ENCODE data around the gene ADAMTSL2. TPM values are rescaled to one million over a fixed set of nuclear protein-coding genes. Genes with fewer than 3 reads are reported as not detected.
A peak's percentile ranks its signal among the peaks of the same experiment; 100 is the strongest.

The ADAMTSL2 gene
- total RNA-seq, 4 donors from 2014 or later = 0.64 to 2.4 (median 1.5) TPM

- H3K27me3 ChIP-seq = no peaks in the 10 kb centered on the region
- WGBS, 2 donors (ENCODE audit: low coverage in 1 of 2) = 67% methylated on average over 14 of the region's 14 CpGs; no CpG with 5 or more reads in 1 of the 2 donors
- TF ChIP-seq POLR2AphosphoS5 (IDR thresholded peaks at IDR 0.05) (no peak), CTCF (IDR thresholded peaks at IDR 0.05) (no peak), POLR2A (IDR thresholded peaks at IDR 0.05) (no peak), EP300 (IDR thresholded peaks at IDR 0.05; ENCODE audit: low read depth) (no peak)
These were observed 12.2 kb upstream of the ADAMTSL2 start for GRCh38 chr9:133522073-133522910.

DNA sequence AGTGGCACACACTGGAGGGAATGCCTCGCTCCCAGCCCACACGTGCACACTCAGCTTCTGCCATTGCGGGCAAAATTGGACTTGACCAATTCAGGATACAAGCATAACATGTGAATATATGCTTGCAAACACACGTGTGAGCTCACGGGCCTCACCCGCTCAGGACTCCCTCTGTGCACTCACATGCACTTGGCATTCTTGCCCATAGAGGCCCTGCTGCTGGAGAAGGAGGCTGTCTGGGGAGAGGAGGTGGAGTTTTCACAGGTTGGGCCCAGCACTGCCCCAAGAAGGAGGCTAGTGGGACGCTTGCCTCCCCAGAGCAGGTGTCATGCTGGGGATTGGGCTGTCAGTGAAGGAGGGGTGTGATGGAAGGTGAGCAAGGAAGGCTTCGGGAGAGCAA, 11.4 kb upstream of the ADAMTSL2 start:
- 56 to 79% methylated on average over 2 to 8 of the region's 8 CpGs for WGBS, 2 donors (ENCODE audit: low coverage in 1 of 2)
- in situ Hi-C loops (cut with MboI; ENCODE audit: low pct_ligation_motif_present in 1 of 4, low pct_unique_long_range_greater_than_20kb in 1 of 4, low sequenced_read_pairs in 3 of 4) (no loop called here), intact Hi-C loops (cut with DNase I; ENCODE audit: low total_unique reads) (no loop called here)
- TF ChIP-seq EP300 (IDR thresholded peaks at IDR 0.05; ENCODE audit: low read depth) (no peak), POLR2AphosphoS5 (IDR thresholded peaks at IDR 0.05) (no peak), CTCF (IDR thresholded peaks at IDR 0.05) (no peak), POLR2A (IDR thresholded peaks at IDR 0.05) (no peak)
- Histone ChIP-seq H3K27me3 (peaks cover 4% of the 10 kb centered on the region), H3K27ac (no peak overlapping the region), H3K4me1 (peaks cover 0 to 22% (median 9%) of the 10 kb centered on the region in 4 donors), H3K36me3 (no peaks in the 10 kb centered on the region), H3K4me3 (no peak overlapping the region), H3K9me3 (no peaks in the 10 kb centered on the region)
- no peak for DNase-seq

More at GRCh38 chr9:133522073-133522910, 12.2 kb upstream of the ADAMTSL2 start:
- H3K27ac ChIP-seq = no peak overlapping the region
- H3K4me3 ChIP-seq = no peak overlapping the region
- peak; percentile 42 for DNase-seq
- intact Hi-C loops (cut with DNase I; ENCODE audit: low total_unique reads) = no loop called here
- H3K4me1 ChIP-seq = peaks cover 0 to 14% (median 5%) of the 10 kb centered on the region in 4 donors
- in situ Hi-C loops (cut with MboI; ENCODE audit: low pct_ligation_motif_present in 1 of 4, low pct_unique_long_range_greater_than_20kb in 1 of 4, low sequenced_read_pairs in 3 of 4) = no loop called here
- H3K36me3 ChIP-seq = no peaks in the 10 kb centered on the region
- no peaks in the 10 kb centered on the region for H3K9me3 ChIP-seq

DNA sequence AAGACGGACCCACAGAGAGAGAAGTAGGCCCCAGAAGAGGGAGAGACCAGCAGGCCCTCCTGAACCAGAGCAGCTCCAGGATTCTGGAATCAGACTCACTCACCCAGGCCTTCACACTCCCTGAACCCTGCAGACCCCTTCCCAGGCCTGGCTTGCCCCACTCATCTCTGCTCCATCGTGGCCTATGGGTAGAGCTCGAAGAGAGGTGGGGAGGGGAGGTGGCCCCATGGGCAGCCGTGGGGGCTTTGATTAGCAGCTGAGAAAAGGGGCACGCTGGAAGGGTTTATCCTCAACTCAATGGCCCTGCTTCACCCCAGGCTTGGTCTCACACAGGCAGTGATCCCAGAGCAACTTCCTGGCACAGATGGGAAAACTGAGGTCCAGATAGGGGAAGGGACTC, 10.4 kb upstream of the ADAMTSL2 start:
- in situ Hi-C loops (cut with MboI; ENCODE audit: low pct_ligation_motif_present in 1 of 4, low pct_unique_long_range_greater_than_20kb in 1 of 4, low sequenced_read_pairs in 3 of 4) (no loop called here), intact Hi-C loops (cut with DNase I; ENCODE audit: low total_unique reads) (no loop called here)
- TF ChIP-seq CTCF (IDR thresholded peaks at IDR 0.05) (no peak), EP300 (IDR thresholded peaks at IDR 0.05; ENCODE audit: low read depth) (no peak), POLR2A (IDR thresholded peaks at IDR 0.05) (no peak), POLR2AphosphoS5 (IDR thresholded peaks at IDR 0.05) (no peak)
- H3K9me3 ChIP-seq = no peaks in the 10 kb centered on the region
- no peak overlapping the region for H3K27ac ChIP-seq
- no peak overlapping the region for H3K4me3 ChIP-seq
- no peak for DNase-seq
- WGBS, 2 donors (ENCODE audit: low coverage in 1 of 2) = 89 to 100% methylated on average over 1 to 5 of the region's 5 CpGs
- peaks cover 7% of the 10 kb centered on the region for H3K27me3 ChIP-seq
- H3K36me3 ChIP-seq = no peaks in the 10 kb centered on the region
- peaks cover 0 to 28% (median 14%) of the 10 kb centered on the region in 4 donors for H3K4me1 ChIP-seq

GRCh38 chr9:133524679-133525228, 9.8 kb upstream of the ADAMTSL2 start, which contains the start of gene MYMK:
Gene MYMK (minus strand): TSS chr9:133524959. CDS start chr9:133524844, 115 bp downstream.
- TF ChIP-seq EP300 (IDR thresholded peaks at IDR 0.05; ENCODE audit: low read depth) (no peak), POLR2AphosphoS5 (IDR thresholded peaks at IDR 0.05) (no peak), CTCF (IDR thresholded peaks at IDR 0.05) (no peak), POLR2A (IDR thresholded peaks at IDR 0.05) (no peak)
- no peak for DNase-seq
- in situ Hi-C loops (cut with MboI; ENCODE audit: low pct_ligation_motif_present in 1 of 4, low pct_unique_long_range_greater_than_20kb in 1 of 4, low sequenced_read_pairs in 3 of 4) (loop anchor here in 1 of 4 donors (25.0 kb wide), 1 partner anchor 188 kb away; no protein-coding TSS in a partner anchor), intact Hi-C loops (cut with DNase I; ENCODE audit: low total_unique reads) (no loop called here)
- Histone ChIP-seq H3K27ac (no peak within 1 kb of the TSS), H3K4me3 (no peak within 1 kb of the TSS), H3K9me3 (no peaks in the 10 kb centered on the region), H3K27me3 (peaks cover 7% of the 10 kb centered on the region), H3K36me3 (no peaks in the 10 kb centered on the region), H3K4me1 (peaks cover 0 to 28% (median 14%) of the 10 kb centered on the region in 4 donors)
- WGBS, 2 donors (ENCODE audit: low coverage in 1 of 2) = 70 to 92% methylated on average over 2 to 17 of the region's 17 CpGs
